Activated CD4-positive, alpha-beta T cell treated with anti-CD3 and anti-CD28 coated beads for 48 hours (primary cell): Measurements from ENCODE around the gene GPR18.

Source experiments
- DNase-seq: peaks from one replicate; pipeline ENCODE4 v3.0.0-alpha.2; 2020

GPR18 gene

DNA sequence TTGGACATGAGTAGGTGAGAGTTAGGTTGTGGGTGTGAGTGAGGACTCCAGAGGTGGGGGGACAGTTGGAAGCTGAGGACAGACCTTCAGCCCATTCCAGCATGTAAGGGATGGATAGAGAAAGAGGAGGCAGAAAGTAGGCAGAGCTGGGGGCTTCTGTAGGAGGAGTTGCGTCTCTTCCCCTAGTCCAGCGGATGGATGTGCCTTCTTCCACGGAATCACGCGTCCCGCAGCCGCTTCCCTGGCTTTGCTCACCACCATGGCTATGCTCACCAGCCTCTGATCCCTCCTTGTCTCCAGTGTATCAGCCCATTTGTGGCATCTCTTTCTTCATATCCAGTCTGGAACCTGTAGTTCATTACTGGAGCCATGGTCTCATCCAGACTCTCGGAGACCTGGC lies 52.0 kb downstream of the GPR18 start:
- DNase-seq: no peak

DNA sequence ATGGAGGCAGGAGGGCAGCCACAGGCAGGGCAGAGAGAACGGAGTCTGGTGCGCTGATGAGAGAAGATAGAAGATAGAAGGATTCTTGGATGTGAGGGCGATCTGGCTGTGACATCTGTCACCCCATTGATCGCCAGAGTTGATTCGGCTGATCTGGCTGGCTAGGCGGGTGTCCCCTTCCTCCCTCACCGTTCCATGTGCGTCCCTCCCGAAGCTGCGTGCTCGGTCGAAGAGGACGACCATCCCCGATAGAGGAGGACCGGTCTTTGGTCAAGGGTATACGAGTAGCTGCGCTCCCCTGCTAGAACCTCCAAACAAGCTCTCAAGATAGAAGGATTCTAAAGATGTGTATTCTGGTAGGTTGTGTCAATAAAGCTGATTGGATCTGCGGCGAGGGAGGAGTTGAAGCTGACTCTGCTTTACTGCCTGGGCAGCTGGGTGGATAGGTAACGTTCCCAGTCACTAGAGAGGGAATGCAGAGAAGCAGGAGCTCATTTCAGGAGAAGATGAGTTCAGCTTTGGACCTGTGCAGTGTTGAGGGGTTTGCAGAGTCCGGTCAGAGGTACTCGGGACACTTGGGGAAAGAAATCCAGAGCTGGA lies 52.5 kb downstream of the GPR18 start:
- DNase-seq: no peak
